Liver (tissue), 9 donors: Measurements from ENCODE around the gene CDK5. TPM values are rescaled to one million over a fixed set of nuclear protein-coding genes. Genes with fewer than 3 reads are reported as not detected.

Source experiments
- DNase-seq: peaks from one replicate; pipeline ENCODE4 v3.0.0-alpha.2; 2017; ENCODE audit warnings: low spot score
- H3K27ac ChIP-seq, 2 donors: one replicate each; pipeline ENCODE4 v1.7.0; 2013; ENCODE audit warnings: inconsistent platforms in 2 of 2, low read length in 2 of 2, control low read depth in 1 of 2, low read depth in 1 of 2, mild to moderate bottlenecking in 1 of 2
- H3K27me3 ChIP-seq, 4 donors: one replicate each; pipeline versions ENCODE4 v1.6.1 to v1.7.0; 2013; ENCODE audit warnings: low read length in 3 of 4, inconsistent platforms in 1 of 4, mild to moderate bottlenecking in 1 of 4, moderate library complexity in 1 of 4; ENCODE audit not compliant: control insufficient read depth in 4 of 4, insufficient read depth in 4 of 4
- H3K36me3 ChIP-seq, 4 donors: one replicate each; pipeline versions ENCODE4 v1.6.1 to v1.7.0; 2013; ENCODE audit warnings: low read length in 3 of 4, mild to moderate bottlenecking in 3 of 4, low read depth in 1 of 4, moderate library complexity in 1 of 4; ENCODE audit not compliant: control insufficient read depth in 4 of 4, insufficient read depth in 3 of 4
- H3K4me1 ChIP-seq, 4 donors: one replicate each; pipeline versions ENCODE4 v1.6.1 to v1.7.0; 2013; ENCODE audit warnings: low read length in 3 of 4, mild to moderate bottlenecking in 3 of 4, moderate library complexity in 1 of 4; ENCODE audit not compliant: control insufficient read depth in 4 of 4, insufficient read depth in 4 of 4
- H3K4me3 ChIP-seq, 3 donors: one replicate each; pipeline versions ENCODE4 v1.6.1 to v1.7.0; 2013; ENCODE audit warnings: low read length in 3 of 3, control low read depth in 1 of 3, low read depth in 1 of 3, mild to moderate bottlenecking in 1 of 3
- H3K9ac ChIP-seq, 2 donors: one replicate each; pipeline ENCODE4 v1.7.0; 2013; ENCODE audit warnings: low read length in 2 of 2, mild to moderate bottlenecking in 2 of 2, moderate library complexity in 2 of 2, control low read depth in 1 of 2, low read depth in 1 of 2
- H3K9me3 ChIP-seq, 4 donors: one replicate each; pipeline versions ENCODE4 v1.6.1 to v1.7.0; 2013; ENCODE audit warnings: low read length in 3 of 4; ENCODE audit not compliant: control insufficient read depth in 4 of 4
- ATF3 ChIP-seq: IDR thresholded peaks from 2 replicates; pipeline ENCODE4 v1.6.1; 2016; ENCODE audit warnings: antibody characterized with exemption
- CTCF ChIP-seq: fragments of 150-350 bp; IDR thresholded peaks from 2 replicates; pipeline ENCODE4 v1.5.1; 2017; ENCODE audit warnings: improper control_type of control experiment, low read depth, low read length; ENCODE audit not compliant: missing input control
- EGR1 ChIP-seq, 2 donors: IDR thresholded peaks; 2 replicates each; pipeline ENCODE4 v1.6.1; 2016 to 2018; ENCODE audit warnings: antibody characterized with exemption in 2 of 2, low read depth in 2 of 2
- FOXA1 ChIP-seq: IDR thresholded peaks from 2 replicates; pipeline ENCODE4 v1.6.1; 2016; ENCODE audit warnings: antibody characterized with exemption
- FOXA2 ChIP-seq: IDR thresholded peaks from 2 replicates; pipeline ENCODE4 v1.6.1; 2016; ENCODE audit warnings: antibody characterized with exemption
- HNF4A ChIP-seq, 2 donors: conservative IDR thresholded peaks; 2 replicates each; pipeline ENCODE4 v1.6.1; 2016; ENCODE audit warnings: antibody characterized with exemption in 2 of 2, mild to moderate bottlenecking in 2 of 2
- HNF4G ChIP-seq: IDR thresholded peaks from 2 replicates; pipeline ENCODE4 v1.6.1; 2016; ENCODE audit warnings: antibody characterized with exemption
- JUND ChIP-seq, 2 donors: IDR thresholded peaks; 2 replicates each; pipeline ENCODE4 v1.6.1; 2016; ENCODE audit warnings: antibody characterized with exemption in 2 of 2
- NR2F2 ChIP-seq: IDR thresholded peaks from 2 replicates; pipeline ENCODE4 v1.6.1; 2016; ENCODE audit warnings: antibody characterized with exemption
- RAD21 ChIP-seq, 2 donors: IDR thresholded peaks; 2 replicates each; pipeline ENCODE4 v1.6.1; 2016; ENCODE audit warnings: antibody characterized with exemption in 2 of 2, mild to moderate bottlenecking in 2 of 2
- REST ChIP-seq: IDR thresholded peaks from 2 replicates; pipeline ENCODE4 v1.6.1; 2016; ENCODE audit warnings: antibody characterized with exemption, mild to moderate bottlenecking
- SP1 ChIP-seq: IDR thresholded peaks from 2 replicates; pipeline ENCODE4 v1.6.1; 2018; ENCODE audit warnings: antibody characterized with exemption, mild to moderate bottlenecking
- ZBTB33 ChIP-seq: IDR thresholded peaks from 2 replicates; pipeline ENCODE4 v1.6.1; 2016; ENCODE audit warnings: antibody characterized with exemption
- WGBS: extraction: QIAGEN DNeasy Blood & Tissue Kit; methylation state at CpG from one replicate; pipeline ENCODE4 v1.1.7; 2013; 5-methylcytosine and 5-hydroxymethylcytosine counted together
- polyA plus RNA-seq, 2 donors: library from polyadenylated mRNA; stranded (reverse) in 1 of 2; unstranded in 1 of 2; fragments of 200-250 nt in 1 of 2; fragments of >200 nt in 1 of 2; fragmentation: Nextera tagmentation in 1 of 2; extraction: Ambion mirVana in 1 of 2; gene quantifications; one replicate each; pipeline versions ENCODE4 v1.2.1 to v1.2.3, GENCODE V29; 2013 to 2015
- total RNA-seq, 2 donors: library from RNA; depleted of rRNA; stranded (reverse); fragments of >200 nt; gene quantifications; one replicate each; pipeline ENCODE4 v1.2.3, GENCODE V29; 2014
- donor health status: healthy.
- donor health status: healthy.
- donor health status: healthy.
- donor health status: healthy.
- donor health status: healthy.

Gene CDK5
- total and polyA plus RNA-seq, 4 donors = 4.0 to 9.0 (median 7.4) TPM

- H3K4me3 ChIP-seq = no peak overlapping the region
- no peaks in the 10 kb centered on the region for H3K9me3 ChIP-seq
- TF ChIP-seq ZBTB33 (no peak), FOXA2 (no peak), REST (no peak), RAD21 (IDR thresholded peaks at IDR 0.05) (no peak), FOXA1 (no peak), SP1 (no peak), JUND (IDR thresholded peaks at IDR 0.05) (no peak), HNF4G (no peak)
- DNase-seq = no peak
- peaks cover 10 to 42% (median 30%) of the 10 kb centered on the region in 4 donors for H3K4me1 ChIP-seq
- peaks cover 0 to 2% (median 0%) of the 10 kb centered on the region in 4 donors for H3K36me3 ChIP-seq
- 93% methylated on average over 7 of the region's 7 CpGs for WGBS
- H3K9ac ChIP-seq = no peak overlapping the region
- H3K27me3 ChIP-seq = no peaks in the 10 kb centered on the region
- no peak overlapping the region for H3K27ac ChIP-seq
Observed at GRCh38 chr7:151091003-151091402, 33.3 kb upstream of the CDK5 start.

- peaks cover 0 to 2% (median 0%) of the 10 kb centered on the region in 4 donors for H3K36me3 ChIP-seq
- H3K27ac ChIP-seq = peak overlapping the region; percentile 81 to 93
- 83% methylated on average over 22 of the region's 22 CpGs for WGBS
- no peak for DNase-seq
- H3K4me1 ChIP-seq = peaks cover 10 to 51% (median 37%) of the 10 kb centered on the region in 4 donors
- H3K9ac ChIP-seq = peak overlapping the region in 1 of 2 donors; percentile 23
- TF ChIP-seq NR2F2 = no peak
- TF ChIP-seq CTCF = no peak
- no peak for TF ChIP-seq RAD21 (IDR thresholded peaks at IDR 0.05)
- no peak for TF ChIP-seq HNF4A (conservative IDR thresholded peaks at IDR 0.05)
- TF ChIP-seq EGR1 (IDR thresholded peaks at IDR 0.05; ENCODE audit: low read depth in 2 of 2) = no peak
- TF ChIP-seq SP1 = no peak
- TF ChIP-seq ATF3 = no peak
- TF ChIP-seq REST = no peak
- H3K9me3 ChIP-seq = no peaks in the 10 kb centered on the region
- H3K4me3 ChIP-seq = no peak overlapping the region
- no peaks in the 10 kb centered on the region for H3K27me3 ChIP-seq
Observed at GRCh38 chr7:151089893-151090730, 32.4 kb upstream of the CDK5 start.
